ENCODE data around the gene KRT32. TPM values are rescaled to one million over a fixed set of nuclear protein-coding genes. Genes with fewer than 3 reads are reported as not detected.
A peak's percentile ranks its signal among the peaks of the same experiment; 100 is the strongest.

KRT32 gene
- total RNA-seq, 2 experiments from 2014 or later = not detected

GRCh38 chr17:41492771-41493170 lies 25.6 kb upstream of the KRT32 start:
- Mint-ChIP-seq H3K27ac (no peak overlapping the region), H3K4me1 (ENCODE audit: low read depth) (peaks cover 19% of the 10 kb centered on the region), H3K4me3 (no peak overlapping the region), H3K27me3 (no peaks in the 10 kb centered on the region), H3K36me3 (ENCODE audit: low read depth) (no peaks in the 10 kb centered on the region), H3K9me3 (no peaks in the 10 kb centered on the region)
- ATAC-seq (ENCODE audit: poor library complexity) (no peak), DNase-seq (peak in 1 of 14 experiments; percentile 26)
- H3K27me3 ChIP-seq (ENCODE audit: control insufficient read depth in 1 of 2, insufficient read depth in 2 of 2, low read length in 2 of 2) = no peaks in the 10 kb centered on the region
- no peaks in the 10 kb centered on the region for H3K9me3 ChIP-seq (ENCODE audit: control insufficient read depth in 1 of 2, insufficient read depth in 1 of 2, low read length in 2 of 2)
- CTCF ChIA-PET = no interaction called here
- POLR2A ChIA-PET = no interaction called here
- no peak overlapping the region for H3K27ac ChIP-seq (ENCODE audit: low read depth in 1 of 2, low read length in 2 of 2)
- intact Hi-C loops (cut with DNase I, micrococcal nuclease) = loop anchor here in 1 of 2 experiments (10.0 kb wide), 1 partner anchor 168 kb away; no protein-coding TSS in a partner anchor
- peaks cover 35% of the 10 kb centered on the region for H3K4me1 ChIP-seq (ENCODE audit: insufficient read depth, low read length)
- H3K4me3 ChIP-seq (ENCODE audit: low read length) = no peak overlapping the region
- no peak for TF ChIP-seq CTCF (IDR thresholded peaks at IDR 0.05)
- no peaks in the 10 kb centered on the region for H3K36me3 ChIP-seq (ENCODE audit: insufficient read depth, low read length)

GRCh38 chr17:41492351-41492750 lies 25.2 kb upstream of the KRT32 start:
- DNase-seq (peak in 2 of 14 experiments; percentile 43 to 58), ATAC-seq (ENCODE audit: poor library complexity) (no peak)
- TF ChIP-seq CTCF (IDR thresholded peaks at IDR 0.05) = no peak
- Mint-ChIP-seq H3K4me1 (ENCODE audit: low read depth) (peaks cover 19% of the 10 kb centered on the region), H3K27ac (no peak overlapping the region), H3K27me3 (no peaks in the 10 kb centered on the region), H3K9me3 (no peaks in the 10 kb centered on the region), H3K4me3 (no peak overlapping the region), H3K36me3 (ENCODE audit: low read depth) (no peaks in the 10 kb centered on the region)
- Histone ChIP-seq H3K36me3 (ENCODE audit: insufficient read depth, low read length) (no peaks in the 10 kb centered on the region), H3K27ac (ENCODE audit: low read depth in 1 of 2, low read length in 2 of 2) (no peak overlapping the region), H3K4me1 (ENCODE audit: insufficient read depth, low read length) (peaks cover 34% of the 10 kb centered on the region), H3K9me3 (ENCODE audit: control insufficient read depth in 1 of 2, insufficient read depth in 1 of 2, low read length in 2 of 2) (no peaks in the 10 kb centered on the region), H3K27me3 (ENCODE audit: control insufficient read depth in 1 of 2, insufficient read depth in 2 of 2, low read length in 2 of 2) (no peaks in the 10 kb centered on the region), H3K4me3 (ENCODE audit: low read length) (no peak overlapping the region)
- intact Hi-C loops (cut with DNase I, micrococcal nuclease) = loop anchor here in 1 of 2 experiments (10.0 kb wide), 1 partner anchor 168 kb away; no protein-coding TSS in a partner anchor
- ChIA-PET CTCF (no interaction called here), POLR2A (no interaction called here)

- DNase-seq = no peak
- Histone ChIP-seq H3K9me3 (ENCODE audit: control insufficient read depth in 1 of 2, insufficient read depth in 1 of 2, low read length in 2 of 2) (no peaks in the 10 kb centered on the region), H3K4me3 (ENCODE audit: low read length) (no peak overlapping the region), H3K4me1 (ENCODE audit: insufficient read depth, low read length) (peaks cover 25% of the 10 kb centered on the region), H3K27ac (ENCODE audit: low read depth in 1 of 2, low read length in 2 of 2) (no peak overlapping the region), H3K36me3 (ENCODE audit: insufficient read depth, low read length) (no peaks in the 10 kb centered on the region), H3K27me3 (ENCODE audit: control insufficient read depth in 1 of 2, insufficient read depth in 2 of 2, low read length in 2 of 2) (no peaks in the 10 kb centered on the region)
- CTCF ChIA-PET = no interaction called here
- Mint-ChIP-seq H3K9me3 (no peaks in the 10 kb centered on the region), H3K4me3 (no peak overlapping the region), H3K36me3 (ENCODE audit: low read depth) (no peaks in the 10 kb centered on the region), H3K27ac (no peak overlapping the region), H3K27me3 (no peaks in the 10 kb centered on the region), H3K4me1 (ENCODE audit: low read depth) (peaks cover 10% of the 10 kb centered on the region)
- POLR2A ChIA-PET = no interaction called here
- intact Hi-C loops (cut with DNase I, micrococcal nuclease) = loop anchor here in 1 of 2 experiments (10.0 kb wide), 1 partner anchor 167 kb away; no protein-coding TSS in a partner anchor
- ATAC-seq (ENCODE audit: poor library complexity) = no peak
- no peak for TF ChIP-seq CTCF (IDR thresholded peaks at IDR 0.05)
Measured at GRCh38 chr17:41491476-41491875, 24.3 kb upstream of the KRT32 start.
